Lung (tissue), 12 donors: ENCODE data around the gene GHDC. TPM values are rescaled to one million over a fixed set of nuclear protein-coding genes. Genes with fewer than 3 reads are reported as not detected.

Experiments used
- ATAC-seq: fragments of 200-7000 bp; cut with Tn5 transposase; one replicate; pipeline ENCODE4 v1.9.1; 2020; ENCODE audit warnings: moderate number of reproducible peaks; ENCODE audit not compliant: insufficient read depth, low FRiP score
- DNase-seq, 3 donors: peaks; one replicate each; pipeline ENCODE4 v3.0.0-alpha.2; 2013 to 2017
- H3K27ac ChIP-seq, 2 donors: one replicate each; pipeline ENCODE4 v1.5.1; 2013; ENCODE audit warnings: mild to moderate bottlenecking in 2 of 2, moderate library complexity in 2 of 2, control low read depth in 1 of 2, inconsistent platforms in 1 of 2, low read depth in 1 of 2, low read length in 1 of 2
- H3K27me3 ChIP-seq, 3 donors: one replicate each; pipeline ENCODE4 v1.5.1; 2013; ENCODE audit warnings: low read length in 2 of 3; ENCODE audit not compliant: control insufficient read depth in 3 of 3, insufficient read depth in 3 of 3
- H3K36me3 ChIP-seq, 4 donors: one replicate each; pipeline ENCODE4 v1.5.1; 2013; ENCODE audit warnings: low read length in 4 of 4, mild to moderate bottlenecking in 1 of 4, moderate library complexity in 1 of 4; ENCODE audit not compliant: control insufficient read depth in 4 of 4, insufficient read depth in 4 of 4
- H3K4me1 ChIP-seq, 5 donors: one replicate each; pipeline ENCODE4 v1.5.1; 2013; ENCODE audit warnings: low read length in 5 of 5, mild to moderate bottlenecking in 2 of 5, moderate library complexity in 1 of 5; ENCODE audit not compliant: control insufficient read depth in 5 of 5, insufficient read depth in 5 of 5
- H3K4me3 ChIP-seq: one replicate; pipeline ENCODE4 v1.5.1; 2013; ENCODE audit warnings: mild to moderate bottlenecking, control low read depth, moderate library complexity
- H3K9ac ChIP-seq, 2 donors: one replicate each; pipeline ENCODE4 v1.5.1; 2013; ENCODE audit warnings: low read length in 2 of 2, control low read depth in 1 of 2; ENCODE audit not compliant: insufficient read depth in 1 of 2
- H3K9me3 ChIP-seq, 4 donors: one replicate each; pipeline ENCODE4 v1.5.1; 2013; ENCODE audit warnings: low read length in 3 of 4, mild to moderate bottlenecking in 1 of 4, moderate library complexity in 1 of 4; ENCODE audit not compliant: control insufficient read depth in 4 of 4, insufficient read depth in 3 of 4
- CTCF ChIP-seq: IDR thresholded peaks from 2 replicates; pipeline ENCODE4 v1.5.1; 2012; ENCODE audit warnings: mild to moderate bottlenecking; ENCODE audit errors: control extremely low read depth, extremely low read depth
- WGBS, 2 donors: extraction: QIAGEN DNeasy Blood & Tissue Kit; methylation state at CpG; one replicate each; pipeline ENCODE4 v1.1.7; 2013; 5-methylcytosine and 5-hydroxymethylcytosine counted together
- polyA plus RNA-seq, 2 donors: library from polyadenylated mRNA; stranded (reverse); fragments of 200-250 nt; gene quantifications; one replicate each; pipeline ENCODE4 v1.2.1, GENCODE V29; 2013
- total RNA-seq, 2 donors: library from RNA; depleted of rRNA in 1 of 2; stranded (reverse); fragments of >200 nt in 1 of 2; gene quantifications; one replicate each; pipeline ENCODE4 v1.2.1, GENCODE V29; 2014 to 2021
- donor health status: control.
- donor health status: control.
- donor health status: Bipolar disorder and iron deficiency.
- donor health status: healthy.
- donor health status: DM: yes; HTN: yes; CAD: no.

GHDC gene
- total and polyA plus RNA-seq, 4 donors, result 17.2 to 33.3 (median 22.6) TPM

GRCh38 chr17:42200706-42201457 is 6.6 kb upstream of the GHDC start:
- Histone ChIP-seq H3K4me1 (peaks cover 0 to 10% (median 0%) of the 10 kb centered on the region in 5 donors), H3K9me3 (no peaks in the 10 kb centered on the region), H3K4me3 (no peak overlapping the region), H3K27me3 (no peaks in the 10 kb centered on the region), H3K9ac (no peak overlapping the region), H3K27ac (no peak overlapping the region), H3K36me3 (peaks cover 7 to 39% (median 17%) of the 10 kb centered on the region in 4 donors)
- no peak for TF ChIP-seq CTCF
- peak; percentile 34 for ATAC-seq
- DNase-seq, result peak; percentile 16 to 49 (median 36)
- WGBS, 2 donors, result 68 to 84% methylated on average over 14 of the region's 14 CpGs

GRCh38 chr17:42199416-42200011 is 5.2 kb upstream of the GHDC start:
- no peak overlapping the region for H3K27ac ChIP-seq
- ATAC-seq (no peak), DNase-seq (no peak)
- no peaks in the 10 kb centered on the region for H3K27me3 ChIP-seq
- 83 to 86% methylated on average over 12 of the region's 12 CpGs for WGBS, 2 donors
- no peak for TF ChIP-seq CTCF
- peaks cover 7 to 36% (median 16%) of the 10 kb centered on the region in 4 donors for H3K36me3 ChIP-seq
- H3K9ac ChIP-seq, result no peak overlapping the region
- no peaks in the 10 kb centered on the region for H3K9me3 ChIP-seq
- peaks cover 0 to 10% (median 0%) of the 10 kb centered on the region in 5 donors for H3K4me1 ChIP-seq
- no peak overlapping the region for H3K4me3 ChIP-seq

- 45 to 64% methylated on average over 4 of the region's 4 CpGs for WGBS, 2 donors
- Histone ChIP-seq H3K27me3 (no peaks in the 10 kb centered on the region), H3K27ac (peak overlapping the region in 1 of 2 donors; percentile 9), H3K9ac (no peak overlapping the region), H3K4me1 (peaks cover 0 to 10% (median 0%) of the 10 kb centered on the region in 5 donors), H3K9me3 (no peaks in the 10 kb centered on the region), H3K4me3 (no peak overlapping the region), H3K36me3 (peaks cover 4 to 31% (median 11%) of the 10 kb centered on the region in 4 donors)
- DNase-seq (no peak), ATAC-seq (no peak)
- TF ChIP-seq CTCF, result no peak
Observed at GRCh38 chr17:42198897-42199296, 4.6 kb upstream of the GHDC start.
